ENCODE results near the gene TEX50.
"Not testable (repeated sequence)": the region's sequence is repeated elsewhere in the genome, so short reads cannot be mapped to it uniquely, and the experiment has no call there.

DNA sequence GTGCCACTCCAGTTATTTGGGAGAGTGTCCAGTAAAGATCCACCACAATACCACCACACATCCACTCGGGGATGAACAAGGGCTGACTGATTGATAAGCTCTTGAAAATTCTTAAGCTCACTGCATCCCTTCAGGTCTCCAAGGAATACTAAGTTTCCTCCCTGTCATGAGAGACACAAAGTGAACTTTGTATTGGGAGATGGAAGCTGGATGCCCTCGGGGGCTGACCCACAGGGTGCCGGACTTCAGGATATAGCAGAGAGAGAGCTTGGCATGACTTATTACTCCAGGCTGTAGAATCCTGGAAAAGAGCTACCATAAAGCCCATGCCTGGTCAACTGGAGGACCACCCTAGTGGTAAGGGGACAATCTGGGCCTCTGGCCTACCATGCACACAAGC lies 50.0 kb downstream of the TEX50 start:
- TF ChIP-seq, protein P1, sequence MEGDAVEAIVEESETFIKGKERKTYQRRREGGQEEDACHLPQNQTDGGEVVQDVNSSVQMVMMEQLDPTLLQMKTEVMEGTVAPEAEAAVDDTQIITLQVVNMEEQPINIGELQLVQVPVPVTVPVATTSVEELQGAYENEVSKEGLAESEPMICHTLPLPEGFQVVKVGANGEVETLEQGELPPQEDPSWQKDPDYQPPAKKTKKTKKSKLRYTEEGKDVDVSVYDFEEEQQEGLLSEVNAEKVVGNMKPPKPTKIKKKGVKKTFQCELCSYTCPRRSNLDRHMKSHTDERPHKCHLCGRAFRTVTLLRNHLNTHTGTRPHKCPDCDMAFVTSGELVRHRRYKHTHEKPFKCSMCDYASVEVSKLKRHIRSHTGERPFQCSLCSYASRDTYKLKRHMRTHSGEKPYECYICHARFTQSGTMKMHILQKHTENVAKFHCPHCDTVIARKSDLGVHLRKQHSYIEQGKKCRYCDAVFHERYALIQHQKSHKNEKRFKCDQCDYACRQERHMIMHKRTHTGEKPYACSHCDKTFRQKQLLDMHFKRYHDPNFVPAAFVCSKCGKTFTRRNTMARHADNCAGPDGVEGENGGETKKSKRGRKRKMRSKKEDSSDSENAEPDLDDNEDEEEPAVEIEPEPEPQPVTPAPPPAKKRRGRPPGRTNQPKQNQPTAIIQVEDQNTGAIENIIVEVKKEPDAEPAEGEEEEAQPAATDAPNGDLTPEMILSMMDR (conservative IDR thresholded peaks at IDR 0.05; ENCODE audit: low read length) = not testable (repeated sequence)
- not testable (repeated sequence) for TF ChIP-seq EZH2phosphoT487 (IDR thresholded peaks at IDR 0.05; ENCODE audit: borderline replicate concordance)
